RPMI7951 (cell line): ENCODE data around the gene DIPK1B. TPM values are rescaled to one million over a fixed set of nuclear protein-coding genes. Genes with fewer than 3 reads are reported as not detected.
"Not testable (repeated sequence)": the region's sequence is repeated elsewhere in the genome, so short reads cannot be mapped to it uniquely, and the experiment has no call there.

Experiments used
- DNase-seq: peaks from one replicate; pipeline ENCODE4 v3.0.0-alpha.2; 2012; ENCODE audit warnings: low read depth
- total RNA-seq: library from RNA; depleted of rRNA; stranded (reverse); fragments of >200 nt; shearing (Covaris generic); gene quantifications from 2 replicates; pipeline ENCODE4 v1.2.3, GENCODE V29; 2014

The DIPK1B gene
- total RNA-seq, 1 experiment from 2014 or later = not detected

DNA sequence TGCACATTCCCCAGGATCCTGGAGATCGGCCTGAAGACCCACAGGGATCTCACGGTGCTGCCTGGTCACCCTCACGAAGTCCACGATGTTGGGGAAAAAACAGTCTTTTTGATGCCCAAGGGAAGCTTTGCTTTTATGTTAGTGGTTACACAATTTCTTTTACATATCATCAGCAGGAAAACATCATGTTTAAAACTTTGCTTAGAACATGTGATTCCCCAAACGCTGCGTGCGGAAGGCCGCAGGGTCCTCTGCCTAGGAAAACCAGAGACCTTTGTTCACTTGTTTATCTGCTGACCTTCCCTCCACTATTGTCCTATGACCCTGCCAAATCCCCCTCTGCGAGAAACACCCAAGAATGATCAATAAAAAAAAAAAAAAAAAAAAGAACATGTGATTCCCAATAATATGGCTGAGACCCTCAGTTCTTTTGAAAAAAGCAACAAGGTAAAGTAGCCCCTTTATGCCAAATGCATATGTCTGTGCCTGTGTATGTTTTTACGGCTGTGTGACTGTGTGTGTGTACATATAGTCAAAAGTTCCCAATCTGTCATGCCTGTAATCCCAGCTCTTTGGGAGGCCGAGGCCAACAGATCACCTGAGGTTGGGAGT is 13.6 kb upstream of the DIPK1B start:
- DNase-seq = no peak

DNA sequence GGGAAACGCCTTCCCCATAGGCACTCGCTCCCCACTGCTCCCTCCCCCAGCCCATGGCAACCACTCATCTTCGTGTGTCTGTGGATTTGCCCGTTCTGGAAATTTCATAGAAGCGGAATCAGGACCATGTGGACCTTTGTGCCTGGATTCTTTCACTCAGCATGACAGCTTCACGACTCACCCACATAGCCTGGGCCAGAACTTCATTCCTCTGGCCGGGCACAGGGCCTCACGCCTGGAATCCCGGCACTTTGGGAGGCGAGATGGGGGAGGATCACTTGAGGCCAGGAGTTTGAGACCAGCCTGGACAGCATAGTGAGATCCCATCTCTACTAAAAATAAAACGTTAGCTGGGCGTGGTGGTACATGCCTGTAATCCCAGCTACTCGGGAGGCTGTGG is 12.1 kb upstream of the DIPK1B start:
- peak; percentile 32 for DNase-seq

DNA sequence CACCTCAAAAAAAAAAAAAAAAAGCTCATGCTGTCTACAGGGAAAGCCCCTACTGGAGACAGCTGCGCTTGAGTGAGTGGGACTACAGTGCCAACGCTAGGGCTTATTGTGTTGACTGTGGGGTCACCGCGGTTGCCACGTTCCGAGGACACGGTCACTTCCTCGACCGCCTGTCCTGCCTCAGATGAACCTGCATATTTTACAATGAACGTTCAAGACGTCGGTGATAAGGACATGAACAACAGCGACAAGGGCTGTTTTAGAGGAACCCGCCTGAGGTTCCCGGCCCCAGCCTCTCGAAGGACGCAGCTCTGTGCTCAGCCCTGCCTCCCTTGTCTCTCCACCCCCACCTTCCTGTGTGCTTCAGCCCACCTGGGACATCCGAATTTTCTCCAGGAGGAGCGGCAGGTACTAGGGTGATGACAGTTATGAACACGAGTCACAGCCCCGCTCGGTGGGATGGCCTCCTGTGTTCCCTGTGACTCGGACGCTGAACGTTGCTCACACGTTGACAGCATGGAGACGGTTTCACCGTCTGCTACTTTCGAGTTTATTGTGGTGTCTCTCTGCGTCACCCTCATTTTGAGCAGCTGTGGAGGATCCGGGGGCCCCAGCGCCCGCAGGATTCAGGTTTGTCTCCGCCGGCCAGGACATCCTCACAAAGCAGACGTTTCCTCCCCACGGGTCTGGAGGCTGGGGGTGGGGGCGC is 11.3 kb upstream of the DIPK1B start:
- no peak for DNase-seq

DNA sequence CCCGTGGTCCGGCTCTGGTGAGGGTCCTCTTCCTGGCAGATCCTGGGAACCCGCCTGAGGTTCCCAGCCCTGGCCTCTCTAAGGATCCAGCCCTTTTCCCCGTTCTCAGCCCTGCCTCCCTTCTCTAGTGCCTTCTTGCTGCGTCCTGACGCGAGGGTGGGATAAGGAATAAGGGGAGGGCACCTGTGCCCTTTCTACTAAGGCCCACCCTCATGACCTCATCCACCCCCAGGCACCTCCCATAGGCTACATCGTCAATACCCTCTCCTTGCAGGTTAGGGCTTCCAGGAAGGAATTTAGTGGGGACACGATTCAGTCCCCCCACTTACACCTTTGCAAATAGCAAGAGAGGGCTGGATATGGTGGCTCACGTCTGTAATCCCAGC is 10.7 kb upstream of the DIPK1B start:
- no peak for DNase-seq

DNA sequence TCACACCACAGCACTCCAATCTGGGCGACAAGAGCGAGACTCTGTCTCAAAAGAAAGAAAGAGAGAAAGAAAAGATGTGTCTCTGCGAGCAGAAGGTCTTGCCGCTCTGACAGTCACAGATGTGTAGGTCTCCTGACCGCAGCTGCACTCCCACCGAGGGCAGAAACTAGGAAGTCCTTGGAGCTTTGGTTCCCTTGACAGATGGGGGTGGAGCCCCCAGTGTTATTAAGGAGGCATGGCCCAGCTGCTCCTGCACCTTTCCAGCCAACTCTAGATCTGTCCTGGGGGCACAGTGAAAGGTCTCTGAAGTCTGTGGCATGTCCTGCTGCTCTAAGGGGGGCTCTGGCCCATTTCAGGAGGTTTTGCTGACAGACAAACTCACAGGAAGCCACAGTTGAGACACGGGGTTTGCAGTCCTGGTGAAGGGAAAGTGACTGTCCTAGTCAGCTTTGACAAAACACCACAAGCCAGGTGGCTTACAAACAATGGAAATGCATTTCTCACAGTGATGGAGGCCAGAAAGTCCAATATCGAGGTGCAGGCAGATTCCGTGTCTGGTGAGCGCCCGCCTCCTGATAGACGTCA is 9.0 kb upstream of the DIPK1B start:
- DNase-seq = no peak

DNA sequence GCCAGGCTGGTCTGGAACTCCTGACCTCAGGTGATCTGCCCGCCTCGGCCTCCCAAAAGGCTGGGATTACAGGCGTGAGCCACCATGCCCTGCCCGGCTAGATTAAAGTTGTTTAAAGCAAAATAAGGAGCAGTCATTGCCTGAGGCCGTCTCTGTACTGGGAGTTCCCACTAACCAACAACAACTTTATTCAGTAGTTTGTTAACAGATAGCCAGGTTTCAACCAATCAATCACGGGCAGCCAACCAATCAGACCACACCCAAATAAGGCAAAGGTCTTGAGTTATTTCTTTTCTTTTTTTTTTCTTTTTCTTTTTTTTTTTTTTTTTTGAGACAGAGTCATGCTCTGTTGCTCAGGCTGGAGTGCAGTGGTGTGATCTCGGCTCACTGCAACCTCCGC is 7.6 kb upstream of the DIPK1B start:
- not testable (repeated sequence) for DNase-seq

DNA sequence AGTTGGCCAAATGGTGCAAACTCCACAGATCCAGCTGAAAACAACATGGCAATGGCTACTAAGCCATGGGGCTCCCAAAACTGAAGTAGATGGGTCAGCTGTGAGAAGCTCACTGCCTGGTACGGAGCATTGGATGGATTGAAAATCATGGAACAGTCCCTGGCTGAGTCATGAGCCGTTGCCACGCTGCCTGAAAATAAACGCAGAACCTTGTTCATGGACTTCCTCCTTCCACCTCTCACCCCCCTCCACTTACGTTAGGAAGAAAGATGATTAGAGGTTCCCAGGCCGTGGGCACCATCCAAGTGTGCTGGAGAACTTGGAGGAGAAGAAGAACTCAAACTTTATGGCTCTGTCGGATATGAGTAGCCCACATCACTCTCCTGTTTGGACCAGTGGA is 6.8 kb upstream of the DIPK1B start:
- no peak for DNase-seq

DNA sequence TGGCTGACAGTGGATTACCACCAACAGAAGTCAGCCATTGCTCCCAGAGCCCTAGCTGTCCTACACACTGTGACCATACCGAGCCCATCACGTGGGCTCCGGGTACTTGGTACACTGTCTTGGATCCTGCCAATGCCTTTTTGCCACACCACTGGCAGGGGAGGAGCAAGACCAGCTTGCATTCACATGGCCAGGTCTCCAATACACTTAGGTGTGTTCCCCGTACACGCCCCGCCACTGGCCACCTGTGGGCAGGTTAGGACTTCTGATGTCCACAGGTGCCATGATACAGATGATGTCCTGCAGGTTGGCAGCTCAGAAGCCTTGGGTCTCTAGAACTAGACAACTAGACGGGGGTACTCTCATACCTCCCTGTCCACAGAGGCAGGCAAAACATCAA is 5.4 kb upstream of the DIPK1B start:
- no peak for DNase-seq

DNA sequence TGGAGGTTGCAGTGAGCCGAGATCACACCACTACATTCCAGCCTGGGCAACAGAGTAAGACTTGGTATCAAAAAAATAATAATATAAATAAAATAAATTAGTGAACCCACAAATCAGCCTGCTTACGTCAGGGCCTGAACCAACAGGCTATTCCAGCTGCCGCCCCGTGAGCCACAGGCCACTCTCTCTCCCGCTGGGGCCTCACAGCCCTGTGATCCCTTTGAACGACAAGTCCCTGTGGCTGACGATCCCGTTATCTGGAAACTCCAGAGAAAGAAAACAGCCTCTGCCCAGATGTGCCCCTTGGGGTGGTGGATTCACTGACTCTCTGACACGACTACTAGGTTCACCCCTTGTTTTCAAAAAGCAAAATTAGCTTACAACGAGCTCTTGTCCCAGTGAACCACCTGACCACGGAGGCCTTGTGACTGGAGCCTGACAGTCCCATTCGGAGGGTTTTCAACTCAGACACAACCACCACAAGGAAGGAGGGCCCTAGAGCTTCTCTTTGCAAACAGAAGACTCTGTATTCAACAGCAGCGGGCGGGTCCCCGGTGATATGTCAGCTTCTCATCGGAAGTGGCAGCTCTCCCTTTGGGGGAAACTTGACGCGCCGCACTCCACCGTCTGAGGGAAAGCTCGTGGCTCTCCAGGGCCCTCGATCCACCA is 4.4 kb upstream of the DIPK1B start:
- no peak for DNase-seq

DNA sequence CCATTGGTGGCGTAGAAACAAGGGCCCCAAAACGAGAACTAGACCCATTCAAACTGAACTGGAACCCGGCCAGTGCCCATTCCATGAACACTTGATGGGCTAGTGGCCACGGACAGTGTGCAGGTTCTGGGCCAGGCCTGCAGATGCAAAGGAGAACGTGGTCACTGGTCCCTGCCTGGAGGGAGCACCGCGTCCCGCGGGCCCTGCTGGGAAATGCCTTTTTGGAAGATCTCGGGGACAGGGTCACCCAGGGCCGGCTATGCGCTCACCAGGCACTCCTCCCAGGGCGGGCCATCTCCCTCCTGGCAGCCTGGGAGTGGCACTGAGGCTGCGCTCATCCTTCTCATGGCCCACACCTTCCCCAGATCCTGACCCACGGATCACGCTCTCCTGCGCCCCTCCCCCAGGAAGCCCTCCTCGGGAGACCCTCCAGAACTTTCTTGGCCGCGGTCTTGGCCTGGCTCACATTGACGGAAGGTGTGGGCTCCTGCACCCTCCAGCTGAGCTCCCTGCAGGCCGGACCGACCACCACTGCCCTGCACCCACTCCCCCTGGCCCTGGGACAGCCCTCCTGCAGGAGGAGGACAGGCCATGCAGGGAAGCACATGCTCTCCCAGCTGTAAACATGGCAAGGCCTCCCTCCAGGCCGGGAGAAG is 2.8 kb upstream of the DIPK1B start:
- no peak for DNase-seq

DNA sequence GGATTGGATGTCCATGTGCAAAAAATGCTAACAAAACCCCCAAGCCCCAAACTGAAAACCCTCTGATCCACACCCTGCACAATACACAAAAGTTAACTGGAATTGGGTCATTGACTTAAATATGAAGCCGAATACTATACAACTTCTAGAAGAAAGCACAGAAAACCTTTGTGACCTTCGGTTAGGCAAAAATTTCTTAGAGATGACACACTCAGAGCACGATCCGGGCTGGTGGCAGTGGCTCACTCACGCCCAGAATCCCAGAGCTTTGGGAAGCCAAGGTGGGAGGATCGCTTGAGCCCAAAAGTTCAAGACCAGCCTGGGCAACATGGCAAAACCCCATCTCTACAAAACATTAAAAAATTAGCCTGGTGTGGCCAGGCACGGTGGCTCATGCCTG is 1.8 kb upstream of the DIPK1B start:
- no peak for DNase-seq

DNA sequence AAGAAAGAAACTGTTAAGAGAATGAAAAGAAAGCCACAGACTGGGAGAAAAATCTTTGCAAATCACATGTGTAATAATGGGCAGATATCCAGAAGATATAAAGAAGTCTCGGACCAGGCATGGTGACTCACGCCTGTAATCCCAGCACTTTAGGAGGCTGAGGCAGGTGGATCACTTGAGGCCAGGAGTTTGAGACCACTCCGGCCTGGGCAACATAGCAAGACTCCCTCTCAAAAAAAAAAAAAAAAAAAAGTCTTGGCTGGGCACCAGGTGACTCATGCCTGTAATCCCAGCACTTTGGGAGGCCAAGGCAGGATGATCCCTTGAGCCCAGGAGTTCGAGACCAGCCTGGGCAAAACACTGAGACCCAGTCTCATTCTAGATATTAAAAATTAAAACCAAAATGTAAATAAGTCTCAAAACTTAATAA is 1.1 kb upstream of the DIPK1B start:
- DNase-seq = not testable (repeated sequence)

DNA sequence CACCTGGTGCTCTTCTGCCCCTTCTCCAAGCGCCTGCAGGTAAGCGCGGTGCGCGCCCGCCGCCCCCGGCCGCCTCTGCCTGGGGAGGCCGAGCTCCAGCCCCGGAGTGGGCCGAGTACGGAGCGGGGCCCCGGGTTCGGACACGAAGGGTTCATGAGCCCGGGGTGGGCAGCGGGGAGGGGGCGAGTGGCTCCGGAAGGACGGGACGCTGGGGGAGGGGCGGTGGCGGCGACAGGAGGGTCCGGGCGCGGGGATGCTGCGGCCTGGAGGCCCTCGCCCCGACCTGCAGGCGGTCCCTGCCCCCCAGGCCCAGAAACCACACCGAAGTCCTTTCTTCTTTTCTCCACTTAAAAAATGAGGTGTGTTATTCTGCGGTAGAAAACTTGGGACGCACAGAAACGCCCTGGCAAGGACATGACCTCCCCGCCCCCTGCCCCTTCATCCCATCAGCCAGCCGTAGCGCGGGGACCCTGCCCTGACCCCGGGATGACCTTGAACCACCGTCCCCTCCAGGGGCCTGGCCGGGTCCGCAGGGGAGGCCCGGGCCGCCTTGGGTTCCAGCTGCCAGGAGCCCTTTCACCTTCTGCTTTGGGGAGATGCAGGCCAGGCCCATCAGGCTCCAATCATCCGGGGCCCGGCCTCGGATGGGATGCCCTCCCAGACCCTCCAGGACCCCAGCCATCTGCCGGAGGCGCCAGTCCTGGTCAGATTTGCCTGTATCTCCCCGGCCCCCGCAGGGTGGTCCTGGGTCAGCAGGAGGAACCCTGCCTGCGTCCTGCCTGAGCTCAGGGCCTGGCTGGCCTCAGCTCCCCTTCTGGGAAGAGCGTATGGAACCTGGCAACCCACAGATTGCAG is 545 bp downstream of the DIPK1B start:
- DNase-seq = no peak

DNA sequence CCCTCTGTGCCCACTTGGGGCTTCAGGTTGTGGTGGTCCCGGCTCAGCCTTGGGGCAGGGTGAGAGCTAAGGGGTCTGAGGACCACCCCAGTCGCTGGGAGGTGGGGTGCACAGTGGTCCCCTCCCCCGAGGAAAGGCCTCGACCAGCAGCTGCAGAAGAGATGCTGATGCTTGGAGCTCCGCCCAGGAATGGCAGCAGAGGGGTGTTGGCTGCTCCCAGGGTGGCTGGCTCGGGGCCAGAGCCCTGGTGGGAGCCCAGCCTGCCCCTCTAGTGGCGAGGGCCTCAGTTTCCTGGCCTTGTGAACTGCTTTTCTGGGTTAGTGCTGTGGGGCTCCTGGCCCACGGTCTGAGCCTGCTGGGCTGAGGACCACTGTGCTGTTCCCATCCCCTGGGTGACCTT is 1.2 kb downstream of the DIPK1B start:
- DNase-seq = no peak

DNA sequence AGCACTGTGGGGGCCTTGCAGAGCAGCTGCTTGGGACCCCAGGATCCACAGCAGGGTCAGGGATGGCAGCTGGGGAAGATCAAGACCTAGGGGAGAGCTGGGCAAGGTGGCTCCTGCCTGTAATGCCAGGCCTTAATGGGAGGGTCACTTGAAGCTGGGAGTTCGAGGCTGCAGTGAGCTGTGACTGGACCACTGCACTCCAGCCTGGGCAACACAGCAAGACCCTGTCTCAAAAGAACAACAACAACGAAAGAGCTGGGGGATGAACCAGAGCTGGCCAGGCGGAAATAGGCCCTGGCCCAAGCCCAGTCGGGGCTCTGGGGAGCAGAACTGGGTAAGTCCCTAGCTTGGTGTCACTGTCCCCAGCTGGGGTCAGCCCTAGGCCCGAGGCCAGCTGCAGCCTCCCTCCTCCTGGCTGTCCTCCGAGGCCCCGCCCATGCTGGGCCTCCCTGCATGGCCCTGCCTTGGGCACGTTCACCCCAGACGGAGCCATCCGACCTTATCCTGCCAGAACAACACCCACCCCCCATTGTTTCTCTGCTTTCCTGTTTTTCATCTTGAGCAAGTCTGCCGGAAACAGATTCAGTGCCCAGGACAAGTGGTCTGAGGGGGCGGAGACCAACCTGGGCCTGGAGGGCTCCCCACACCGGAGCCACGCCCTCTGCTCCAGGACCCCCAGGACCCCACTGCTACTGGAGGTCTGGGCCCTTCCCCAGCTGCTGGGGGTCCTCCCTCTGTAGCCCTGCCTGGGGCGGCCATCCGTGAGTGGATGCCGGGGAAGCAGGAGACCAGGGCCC is 1.9 kb downstream of the DIPK1B start:
- DNase-seq = no peak

DNA sequence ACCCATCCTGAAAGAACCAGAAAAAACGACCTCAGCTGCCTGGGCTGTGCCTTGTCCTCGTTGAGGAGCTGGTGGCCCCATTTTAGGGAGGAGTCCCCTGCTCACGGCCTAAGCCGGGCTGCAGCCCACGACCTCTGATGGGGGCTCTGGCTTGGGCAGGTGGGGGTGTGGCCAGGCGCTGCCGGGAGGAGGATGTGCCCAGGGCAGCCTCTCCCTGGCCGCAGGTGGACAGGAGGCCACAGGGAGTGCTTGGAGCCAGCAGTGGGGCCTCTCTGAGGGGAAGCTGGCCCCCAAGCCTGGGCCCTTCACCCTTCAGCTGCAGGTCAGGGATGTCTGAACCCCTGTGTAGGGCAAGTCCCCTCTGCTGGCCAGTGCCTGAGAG is 2.5 kb downstream of the DIPK1B start:
- no peak for DNase-seq

DNA sequence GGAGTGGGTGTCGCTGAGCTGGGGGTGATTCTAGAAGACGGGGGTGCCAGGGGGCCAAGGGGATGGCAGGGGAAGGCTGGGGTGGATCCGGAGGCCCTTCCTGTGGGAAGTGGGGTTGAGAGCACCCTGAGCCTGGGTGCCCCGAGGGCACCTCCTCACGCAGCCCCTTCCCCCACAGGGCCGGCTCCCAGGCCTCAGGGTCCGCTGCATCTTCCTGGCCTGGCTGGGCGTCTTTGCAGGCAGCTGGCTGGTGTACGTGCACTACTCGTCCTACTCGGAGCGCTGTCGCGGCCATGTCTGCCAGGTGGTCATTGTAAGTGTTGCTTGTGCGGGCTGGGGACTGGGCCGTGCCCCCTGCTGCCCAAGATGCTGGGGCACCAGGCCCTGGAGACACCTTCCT is 5.0 kb downstream of the DIPK1B start:
- no peak for DNase-seq

DNA sequence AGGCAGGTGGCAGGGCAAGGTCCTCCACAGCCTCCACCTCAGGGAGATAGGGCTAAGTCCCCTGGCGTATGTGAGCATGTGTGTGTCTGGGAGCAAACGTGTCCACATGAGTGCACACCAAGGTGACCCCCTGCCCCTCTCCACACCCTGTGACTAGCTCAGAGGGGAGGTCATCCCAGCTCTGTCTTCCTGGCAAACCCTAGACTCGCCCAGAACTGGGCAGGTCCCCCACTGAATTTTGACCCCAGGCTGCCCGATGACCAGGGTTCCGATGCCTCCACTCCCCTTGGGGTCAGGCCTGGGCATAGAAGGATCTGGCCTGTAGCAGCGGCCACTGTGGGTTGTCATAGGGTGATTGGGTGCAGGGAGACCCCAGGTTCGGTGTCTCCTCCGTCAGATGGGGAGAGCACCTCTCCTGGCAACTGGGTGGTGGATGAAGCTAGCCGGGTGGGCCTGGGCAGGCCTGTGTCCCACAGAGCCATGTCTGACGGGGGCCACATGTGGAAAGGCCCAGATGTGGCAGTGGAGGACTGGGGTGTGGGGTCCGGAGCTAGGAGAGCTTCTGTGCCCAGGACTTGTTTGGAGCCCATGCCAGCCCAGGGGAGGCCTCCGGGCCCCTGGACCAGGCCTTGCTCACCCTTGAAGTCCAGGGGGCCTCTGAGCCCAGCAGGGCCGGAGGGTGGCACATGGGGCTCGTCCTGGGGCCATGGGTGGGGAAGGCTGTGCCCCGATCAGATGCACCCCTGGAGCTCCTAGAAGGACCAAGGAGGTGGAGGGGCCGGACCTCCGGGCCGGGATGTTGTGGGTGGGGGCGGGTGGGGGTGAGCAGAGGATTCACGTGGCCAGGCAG is 6.2 kb downstream of the DIPK1B start:
- DNase-seq = no peak

DNA sequence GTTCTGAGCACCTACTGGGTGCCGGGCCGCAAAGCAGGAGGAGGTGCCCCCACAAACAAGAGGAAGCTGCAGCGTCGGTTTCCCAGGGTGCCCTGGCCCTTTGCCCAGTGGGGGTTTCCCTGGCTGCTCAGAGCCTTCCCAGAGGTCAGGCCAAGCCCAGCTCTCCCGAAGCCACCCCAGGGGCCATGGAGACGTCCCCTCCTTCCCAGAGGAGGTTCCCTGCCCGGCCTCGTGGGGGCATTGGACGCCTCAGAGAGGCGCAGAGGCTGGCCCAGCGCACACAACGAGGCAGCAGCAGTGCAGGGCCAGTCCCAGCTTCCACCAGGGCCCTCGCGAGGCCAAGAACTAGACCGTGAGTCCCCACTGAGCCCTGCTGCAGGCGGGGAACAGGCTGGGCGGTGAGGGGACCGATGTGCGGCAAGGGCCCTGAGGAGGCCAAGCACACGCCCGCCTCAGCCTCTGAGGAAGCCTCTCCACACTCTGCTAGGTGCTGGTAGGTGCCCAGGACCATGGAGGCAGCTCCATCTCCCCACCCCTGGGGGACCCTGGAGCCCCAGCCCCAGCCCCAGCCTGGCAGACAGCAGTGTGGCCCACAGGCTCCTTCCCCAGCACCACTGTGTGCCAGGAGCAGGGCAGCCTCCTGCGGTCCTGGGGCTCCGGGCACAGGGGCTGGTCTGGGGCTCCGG is 7.0 kb downstream of the DIPK1B start:
- no peak for DNase-seq
